SU-DHL-6 (cell line): ENCODE results near the gene USH1C.

ENCODE experiments used
- H2AFZ ChIP-seq: fragments of 200-600 bp; sonication (generic); 2 replicates; pipeline ENCODE4 v1.6.1; 2014; ENCODE audit warnings: low read depth, mild to moderate bottlenecking, moderate library complexity, mixed read lengths, antibody characterized with exemption, low read length; ENCODE audit not compliant: severe bottlenecking
- H3F3A ChIP-seq: fragments of 200-600 bp; shearing (Covaris generic); 2 replicates; pipeline ENCODE4 v1.6.0; 2016; ENCODE audit warnings: antibody characterized with exemption, mild to moderate bottlenecking; ENCODE audit not compliant: insufficient read depth
- H3K27ac ChIP-seq: fragments of 200-600 bp; sonication (generic); 2 replicates; pipeline ENCODE4 v1.5.1; 2016; ENCODE audit warnings: low read depth, mild to moderate bottlenecking, low read length, moderate library complexity, mixed read lengths
- H3K27me3 ChIP-seq: fragments of 200-600 bp; sonication (generic), shearing (Covaris generic); 2 replicates; pipeline ENCODE4 v1.6.0; 2014; ENCODE audit warnings: mild to moderate bottlenecking, low read length
- H3K36me3 ChIP-seq: fragments of 200-600 bp; sonication (generic); 2 replicates; pipeline ENCODE4 v1.6.1; 2014; ENCODE audit warnings: mild to moderate bottlenecking, low read length, mixed read lengths
- H3K4me2 ChIP-seq: fragments of 300-600, 200-600 bp; shearing (Covaris generic), sonication (generic); 2 replicates; pipeline ENCODE4 v1.6.0; 2014; ENCODE audit warnings: low read length, low read depth, mild to moderate bottlenecking; ENCODE audit not compliant: poor library complexity, severe bottlenecking
- H3K4me3 ChIP-seq: fragments of 200-600 bp; sonication (generic); 2 replicates; pipeline ENCODE4 v1.5.1; 2014; ENCODE audit warnings: antibody characterized with exemption, low read length, mild to moderate bottlenecking, mixed read lengths; ENCODE audit not compliant: insufficient read depth, poor library complexity, severe bottlenecking
- H3K79me2 ChIP-seq: fragments of 200-600 bp; sonication (generic); 2 replicates; pipeline ENCODE4 v1.6.1; 2014; ENCODE audit warnings: mild to moderate bottlenecking, low read length, moderate library complexity; ENCODE audit not compliant: insufficient read depth
- H3K9ac ChIP-seq: fragments of 200-600 bp; sonication (generic); 2 replicates; pipeline ENCODE4 v1.7.0; 2014; ENCODE audit warnings: mild to moderate bottlenecking, low read length
- H3K9me2 ChIP-seq: fragments of 200-600 bp; sonication (generic); replicated peaks from 2 replicates; pipeline ENCODE4 v1.6.1; 2014; ENCODE audit warnings: low read length; ENCODE audit not compliant: insufficient read depth
- H3K9me3 ChIP-seq: fragments of 200-600 bp; sonication (generic); 2 replicates; pipeline ENCODE4 v1.6.1; 2014; ENCODE audit warnings: low read length, mixed read lengths; ENCODE audit not compliant: insufficient read depth
- H4K20me1 ChIP-seq: fragments of 200-600 bp; sonication (generic); 2 replicates; pipeline ENCODE4 v1.6.1; 2014; ENCODE audit warnings: low read depth, mild to moderate bottlenecking, antibody characterized with exemption, low read length, moderate library complexity, mixed read lengths
- CTCF ChIP-seq: fragments of 200-600 bp; sonication (generic); IDR thresholded peaks from one replicate; pipeline ENCODE4 v1.5.1; 2017; ENCODE audit warnings: antibody characterized with exemption, mild to moderate bottlenecking, low read length, moderate library complexity; ENCODE audit not compliant: insufficient read depth, poor library complexity, severe bottlenecking
- EZH2phosphoT487 ChIP-seq: fragments of 200-600 bp; sonication (generic), shearing (Covaris generic); conservative IDR thresholded peaks from 2 replicates; pipeline ENCODE4 v1.6.1; 2018; ENCODE audit warnings: mild to moderate bottlenecking, antibody characterized with exemption, low read length, moderate library complexity, mixed read lengths

The USH1C gene

DNA sequence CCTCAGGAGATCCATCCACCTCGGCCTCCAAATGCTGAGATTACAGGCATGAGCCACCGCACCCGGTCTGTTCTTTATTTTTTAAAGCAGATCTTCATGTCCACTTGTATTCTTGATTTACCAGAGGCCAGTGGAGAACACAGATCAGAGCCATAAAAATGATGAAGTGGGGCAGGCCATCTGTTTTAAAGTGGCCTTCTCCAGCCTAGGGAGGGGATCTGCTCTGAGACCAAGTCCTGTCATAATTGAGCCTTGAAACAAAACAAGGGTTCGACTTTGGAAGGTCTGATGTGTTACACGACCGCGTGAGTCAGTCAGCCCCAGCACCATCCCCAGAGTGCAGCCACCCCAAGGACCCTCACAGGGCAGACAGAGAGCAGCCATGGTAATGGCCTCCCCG lies 95.1 kb downstream of the USH1C start:
- Histone ChIP-seq H3K4me2 (no peak overlapping the region), H3K27me3 (no peaks in the 10 kb centered on the region), H3K36me3 (no peaks in the 10 kb centered on the region), H3K9me3 (no peaks in the 10 kb centered on the region), H3K9ac (no peak overlapping the region), H3K79me2 (no peaks in the 10 kb centered on the region), H3K4me3 (no peak overlapping the region), H3K27ac (no peak overlapping the region), H3K9me2 (no peaks in the 10 kb centered on the region), H4K20me1 (no peaks in the 10 kb centered on the region), H3F3A (no peaks in the 10 kb centered on the region), H2AFZ (no peak overlapping the region)
- TF ChIP-seq CTCF, result no peak
- no peak for TF ChIP-seq EZH2phosphoT487

GRCh38 chr11:17446482-17446881 lies 97.7 kb downstream of the USH1C start:
- H3F3A ChIP-seq, result no peaks in the 10 kb centered on the region
- no peaks in the 10 kb centered on the region for H3K9me3 ChIP-seq
- H3K4me3 ChIP-seq, result no peak overlapping the region
- no peak overlapping the region for H3K9ac ChIP-seq
- H2AFZ ChIP-seq, result no peak overlapping the region
- H3K27me3 ChIP-seq, result no peaks in the 10 kb centered on the region
- no peak overlapping the region for H3K27ac ChIP-seq
- no peaks in the 10 kb centered on the region for H4K20me1 ChIP-seq
- H3K4me2 ChIP-seq, result no peak overlapping the region
- H3K79me2 ChIP-seq, result no peaks in the 10 kb centered on the region
- no peaks in the 10 kb centered on the region for H3K9me2 ChIP-seq
- TF ChIP-seq EZH2phosphoT487 (no peak), CTCF (no peak)
- no peaks in the 10 kb centered on the region for H3K36me3 ChIP-seq

- no peaks in the 10 kb centered on the region for H3F3A ChIP-seq
- no peak overlapping the region for H3K9ac ChIP-seq
- H3K36me3 ChIP-seq, result no peaks in the 10 kb centered on the region
- H3K9me2 ChIP-seq, result no peaks in the 10 kb centered on the region
- H3K79me2 ChIP-seq, result no peaks in the 10 kb centered on the region
- H3K4me3 ChIP-seq, result no peak overlapping the region
- H3K27me3 ChIP-seq, result no peaks in the 10 kb centered on the region
- no peak overlapping the region for H3K4me2 ChIP-seq
- no peaks in the 10 kb centered on the region for H4K20me1 ChIP-seq
- H3K27ac ChIP-seq, result no peak overlapping the region
- TF ChIP-seq CTCF (no peak), EZH2phosphoT487 (no peak)
- no peak overlapping the region for H2AFZ ChIP-seq
- H3K9me3 ChIP-seq, result no peaks in the 10 kb centered on the region
These were observed 98.9 kb downstream of the USH1C start for GRCh38 chr11:17445240-17445795.
